HepG2 (cell line): ENCODE measurements around the gene RAPGEF6. TPM values are rescaled to one million over a fixed set of nuclear protein-coding genes. Genes with fewer than 3 reads are reported as not detected.

Experiments
- ATF4 ChIP-seq, 2 experiments: fragments of 450-650 bp in 1 of 2; sonication (generic) in 1 of 2; formaldehyde crosslinking; IDR thresholded peaks; 2 replicates each; pipeline versions ENCODE4 v1.5.0 to v1.8.0; 2020 to 2022; ENCODE audit warnings: mild to moderate bottlenecking in 1 of 2, missing genetic modification reagents in 1 of 2
- CTCF ChIP-seq: sonication (generic); formaldehyde crosslinking; IDR thresholded peaks from 2 replicates; pipeline ENCODE4 v1.5.0; 2020; ENCODE audit warnings: mild to moderate bottlenecking, missing genetic modification reagents, moderate library complexity
- DMAP1 ChIP-seq: IDR thresholded peaks from 2 replicates; pipeline ENCODE4 v1.6.1; 2016
- IKZF1 ChIP-seq: fragments of 450-650 bp; IDR thresholded peaks from 2 replicates; pipeline ENCODE4 v1.7.1; 2016
- KDM5B ChIP-seq: sonication (generic); formaldehyde crosslinking; IDR thresholded peaks from 2 replicates; pipeline ENCODE4 v1.4.0; 2020; ENCODE audit warnings: missing genetic modification reagents, mild to moderate bottlenecking, borderline replicate concordance
- KLF11 ChIP-seq: IDR thresholded peaks from 2 replicates; pipeline ENCODE4 v1.6.1; 2016; ENCODE audit warnings: missing compliant biosample characterization
- MBNL3 ChIP-seq: fragments of 250-450 bp; sonication (Bioruptor Pico); conservative IDR thresholded peaks from 2 replicates; pipeline ENCODE4 v1.8.0; 2022; ENCODE audit warnings: mild to moderate bottlenecking, inconsistent platforms
- PAXIP1 ChIP-seq: sonication (generic); formaldehyde crosslinking; conservative IDR thresholded peaks from 2 replicates; pipeline ENCODE4 v1.4.0; 2020; ENCODE audit warnings: mild to moderate bottlenecking, missing genetic modification reagents, moderate library complexity
- RARG ChIP-seq: sonication (generic); formaldehyde crosslinking; IDR thresholded peaks from 2 replicates; pipeline ENCODE4 v1.4.0; 2020; ENCODE audit warnings: low read depth, mild to moderate bottlenecking, missing genetic modification reagents
- SMC3 ChIP-seq: IDR thresholded peaks from 2 replicates; pipeline ENCODE4 v1.6.1; 2011; ENCODE audit warnings: low read length, improper control_type of control experiment
- SNAI1 ChIP-seq: sonication (generic); formaldehyde crosslinking; IDR thresholded peaks from 2 replicates; pipeline ENCODE4 v1.5.0; 2020; ENCODE audit warnings: mild to moderate bottlenecking, missing genetic modification reagents, borderline replicate concordance
- STAG1 ChIP-seq: sonication (generic); formaldehyde crosslinking; IDR thresholded peaks from 2 replicates; pipeline ENCODE4 v1.4.0; 2020; ENCODE audit warnings: missing genetic modification reagents
- ZBTB3 ChIP-seq: sonication (generic); formaldehyde crosslinking; IDR thresholded peaks from 2 replicates; pipeline ENCODE4 v1.4.0; 2020; ENCODE audit warnings: low read depth, mild to moderate bottlenecking, moderate library complexity, missing genetic modification reagents, borderline replicate concordance
- ZNF124 ChIP-seq: sonication (generic); formaldehyde crosslinking; IDR thresholded peaks from 2 replicates; pipeline ENCODE4 v1.4.0; 2020; ENCODE audit warnings: missing genetic modification reagents
- ZNF230 ChIP-seq: sonication (generic); formaldehyde crosslinking; IDR thresholded peaks from 2 replicates; pipeline ENCODE4 v1.4.0; 2020; ENCODE audit warnings: mild to moderate bottlenecking, missing genetic modification reagents
- ZNF280D ChIP-seq: sonication (generic); formaldehyde crosslinking; IDR thresholded peaks from 2 replicates; pipeline ENCODE4 v1.5.1; 2020; ENCODE audit warnings: mild to moderate bottlenecking, missing genetic modification reagents
- ZNF552 ChIP-seq: sonication (generic); formaldehyde crosslinking; IDR thresholded peaks from 2 replicates; pipeline ENCODE4 v1.9.0; 2022; ENCODE audit warnings: missing genetic modification reagents, mild to moderate bottlenecking, borderline replicate concordance
- ZNF740 ChIP-seq: sonication (generic); formaldehyde crosslinking; IDR thresholded peaks from 2 replicates; pipeline ENCODE4 v1.4.0; 2020; ENCODE audit warnings: missing genetic modification reagents
- polyA plus RNA-seq, 8 experiments: library from polyadenylated mRNA; depleted of rRNA in 3 of 8; stranded (reverse) in 7 of 8; unstranded in 1 of 8; fragments of >200 nt; fragmentation: Illumina TruSeq in 4 of 8; extraction: Trizol in 4 of 8; gene quantifications; 2 replicates each; pipeline versions ENCODE4 v1.2.1 to v1.2.3, GENCODE V29; 2011 to 2016; ENCODE audit warnings: low read depth in 4 of 8, missing spikeins in 1 of 8, mixed read lengths in 1 of 8; ENCODE audit not compliant: insufficient read depth in 1 of 8
- total RNA-seq, 5 experiments: library from RNA; depleted of rRNA; stranded (reverse); fragments of >200 nt; fragmentation: Illumina TruSeq; extraction: Trizol; gene quantifications; 2 replicates each; pipeline ENCODE4 v1.2.3, GENCODE V29; 2016; ENCODE audit warnings: low read depth in 1 of 5

Gene RAPGEF6
- total and polyA plus RNA-seq, 2 of the 13 experiments (the other 11 are each of a cell fraction or from before 2014, with no cell fraction given): 7.7 to 24.6 TPM

GRCh38 chr5:131417240-131417869 is 217.7 kb downstream of the RAPGEF6 start (continued):
- no peak for TF ChIP-seq KDM5B (CRISPR knock-in tag)
- TF ChIP-seq STAG1 (CRISPR knock-in tag): peak; percentile 87
- no peak for TF ChIP-seq ZBTB3 (CRISPR knock-in tag)
- no peak for TF ChIP-seq ATF4 (CRISPR knock-in tag; IDR thresholded peaks at IDR 0.05)
- no peak for TF ChIP-seq ZNF740 (CRISPR knock-in tag)
- TF ChIP-seq ZNF552 (CRISPR knock-in tag): no peak
- TF ChIP-seq KLF11 (CRISPR knock-in tag): no peak
- TF ChIP-seq ZNF280D: 0 out of 2 replicates have a peak, but pooled peaks have one; percentile 26
- peak; percentile 80 for TF ChIP-seq SMC3
- no peak for TF ChIP-seq DMAP1
- no peak for TF ChIP-seq ZNF124 (CRISPR knock-in tag)
- TF ChIP-seq SNAI1 (CRISPR knock-in tag): no peak
- no peak for TF ChIP-seq PAXIP1 (CRISPR knock-in tag)
- TF ChIP-seq RARG (CRISPR knock-in tag): no peak
- no peak for TF ChIP-seq MBNL3
- peak; percentile 79 for TF ChIP-seq CTCF (CRISPR knock-in tag)
- TF ChIP-seq IKZF1: no peak
- no peak for TF ChIP-seq ZNF230 (CRISPR knock-in tag)
- TF ChIP-seq, all 625 proteins: peak for 7
